CD4-positive, alpha-beta memory T cell (primary cell): ENCODE data around the gene AIM2. TPM values are rescaled to one million over a fixed set of nuclear protein-coding genes. Genes with fewer than 3 reads are reported as not detected.
"Not testable (repeated sequence)": the region's sequence is repeated elsewhere in the genome, so short reads cannot be mapped to it uniquely, and the experiment has no call there.

Source experiments
- CTCF ChIA-PET: fragments of 350-600 bp; sonication (Branson Sonifier 250); formaldehyde crosslinking; loops from one replicate; lab custom pipeline; 2021; ENCODE audit warnings: inconsistent platforms; ENCODE audit not compliant: partially characterized antibody; lab: Charles Lee
- POLR2A ChIA-PET: fragments of 350-600 bp; sonication (Branson Sonifier 250); formaldehyde crosslinking; loops from one replicate; lab custom pipeline; 2021; ENCODE audit not compliant: partially characterized antibody; lab: Charles Lee
- DNase-seq, 5 donors: peaks; one replicate each; pipeline versions ENCODE4 v3.0.0 to v3.0.0-alpha.2; 2020 to 2022; ENCODE audit warnings: mixed read lengths in 1 of 5
- H3K27ac ChIP-seq: one replicate; pipeline ENCODE4 v1.7.0; 2013; ENCODE audit warnings: low read depth, low read length
- H3K27me3 ChIP-seq: 2 replicates; pipeline ENCODE4 v1.7.0; 2013; ENCODE audit warnings: mild to moderate bottlenecking, low read length, moderate library complexity; ENCODE audit not compliant: insufficient read depth
- H3K36me3 ChIP-seq: 2 replicates; pipeline ENCODE4 v1.7.0; 2013; ENCODE audit warnings: mild to moderate bottlenecking, low read length, moderate library complexity; ENCODE audit not compliant: insufficient read depth
- H3K4me1 ChIP-seq: 2 replicates; pipeline ENCODE4 v1.7.0; 2013; ENCODE audit warnings: mild to moderate bottlenecking, low read length, moderate library complexity; ENCODE audit not compliant: insufficient read depth
- H3K4me3 ChIP-seq, 2 donors: one replicate each; pipeline ENCODE4 v1.7.0; 2013; ENCODE audit warnings: low read length in 2 of 2, mild to moderate bottlenecking in 1 of 2
- H3K9me3 ChIP-seq, 2 donors: one replicate each; pipeline ENCODE4 v1.7.0; 2013; ENCODE audit warnings: low read length in 2 of 2, control low read depth in 1 of 2; ENCODE audit not compliant: control insufficient read depth in 1 of 2
- H3K27ac Mint-ChIP-seq, 7 donors: one replicate each; pipeline ENCODE4 v1.8.0; 2020 to 2021; ENCODE audit warnings: mixed read lengths in 7 of 7, mild to moderate bottlenecking in 6 of 7, inconsistent platforms in 3 of 7, moderate library complexity in 3 of 7
- H3K27me3 Mint-ChIP-seq, 2 donors: one replicate each; pipeline ENCODE4 v1.8.0; 2020 to 2021; ENCODE audit warnings: mixed read lengths in 2 of 2
- H3K36me3 Mint-ChIP-seq, 2 donors: one replicate each; pipeline ENCODE4 v1.8.0; 2020 to 2021; ENCODE audit warnings: mixed read lengths in 2 of 2, inconsistent platforms in 1 of 2, mild to moderate bottlenecking in 1 of 2
- H3K4me1 Mint-ChIP-seq, 4 donors: one replicate each; pipeline ENCODE4 v1.8.0; 2020 to 2021; ENCODE audit warnings: mixed read lengths in 4 of 4, mild to moderate bottlenecking in 1 of 4
- H3K4me3 Mint-ChIP-seq, 8 donors: one replicate each; pipeline ENCODE4 v1.8.0; 2020 to 2021; ENCODE audit warnings: mixed read lengths in 8 of 8, mild to moderate bottlenecking in 7 of 8, moderate library complexity in 6 of 8, inconsistent platforms in 3 of 8
- H3K9me3 Mint-ChIP-seq, 8 donors: one replicate each; pipeline ENCODE4 v1.8.0; 2020 to 2021; ENCODE audit warnings: mixed read lengths in 8 of 8, mild to moderate bottlenecking in 5 of 8, inconsistent platforms in 3 of 8, moderate library complexity in 1 of 8
- intact Hi-C: fragments of 100-400 bp; cut with micrococcal nuclease; formaldehyde crosslinking; loops from one replicate; pipeline ENCODE4 v1.15.1; 2023
- polyA plus RNA-seq, 2 donors: library from polyadenylated mRNA; unstranded; fragments of 300-500 nt; fragmentation: Illumina TruSeq; gene quantifications; one replicate each; pipeline ENCODE4 v1.2.3, GENCODE V29; 2021
- total RNA-seq, 2 experiments: library from RNA; stranded (reverse); gene quantifications; one replicate each; pipeline ENCODE4 v1.2.3, GENCODE V29; 2021

Gene AIM2
- total and polyA plus RNA-seq, 4 experiments from 2014 or later: 2.9 to 8.1 (median 7.9) TPM

GRCh38 chr1:159030311-159030710, 46.3 kb downstream of the AIM2 start:
- POLR2A ChIA-PET: interaction anchor here (1.0 to 1.2 kb wide), 3 partner anchors 13 to 26 kb away, joined by 3 to 5 read pairs (median 3); no protein-coding TSS in a partner anchor
- H3K9me3 ChIP-seq: no peaks in the 10 kb centered on the region
- no peak overlapping the region for H3K27ac ChIP-seq
- Mint-ChIP-seq H3K27ac (peak overlapping the region in 6 of 7 donors; percentile 23 to 88 (median 66)), H3K4me1 (peaks cover 61 to 79% (median 70%) of the 10 kb centered on the region in 4 donors), H3K27me3 (no peaks in the 10 kb centered on the region), H3K4me3 (peak overlapping the region in 4 of 8 donors; percentile 12 to 71 (median 27)), H3K36me3 (peaks cover 87 to 89% of the 10 kb centered on the region in 2 donors), H3K9me3 (peaks cover 0 to 10% (median 0%) of the 10 kb centered on the region in 8 donors)
- DNase-seq: no peak
- intact Hi-C loops: no loop called here
- CTCF ChIA-PET: interaction anchor here (1.2 to 2.9 kb wide), 4 partner anchors 10 to 41 kb away, joined by 3 to 15 read pairs (median 6); no protein-coding TSS in a partner anchor
- peaks cover 61% of the 10 kb centered on the region for H3K36me3 ChIP-seq
- H3K4me3 ChIP-seq: no peak overlapping the region
- H3K27me3 ChIP-seq: no peaks in the 10 kb centered on the region
- H3K4me1 ChIP-seq: peaks cover 48% of the 10 kb centered on the region

- H3K9me3 Mint-ChIP-seq, H3K27me3 ChIP-seq, H3K4me3 ChIP-seq, H3K9me3 ChIP-seq, H3K27ac ChIP-seq, intact Hi-C loops, H3K27me3 Mint-ChIP-seq, CTCF ChIA-PET, DNase-seq: not testable (repeated sequence)
- H3K27ac Mint-ChIP-seq: peak overlapping the region in 6 of 7 donors; percentile 20 to 55 (median 50)
- H3K4me1 Mint-ChIP-seq: peaks cover 61 to 85% (median 74%) of the 10 kb centered on the region in 4 donors
- POLR2A ChIA-PET: interaction anchor here (1.1 to 1.6 kb wide), 3 partner anchors 11 to 41 kb away, joined by 3 to 4 read pairs (median 4); partner anchors contain the start of gene IFI16
- Histone ChIP-seq H3K36me3 (peaks cover 39% of the 10 kb centered on the region), H3K4me1 (peaks cover 77% of the 10 kb centered on the region)
- H3K36me3 Mint-ChIP-seq: peaks cover 85% of the 10 kb centered on the region in 2 donors
- peak overlapping the region; percentile 55 to 71 (median 66) for H3K4me3 Mint-ChIP-seq
These were observed 49.7 kb downstream of the AIM2 start for GRCh38 chr1:159026841-159027240.

GRCh38 chr1:159025043-159025442, 51.5 kb downstream of the AIM2 start:
- no peaks in the 10 kb centered on the region for H3K27me3 Mint-ChIP-seq
- H3K36me3 ChIP-seq: peaks cover 35% of the 10 kb centered on the region

GRCh38 chr1:159023723-159024122, 52.8 kb downstream of the AIM2 start:
- H3K27me3 ChIP-seq: no peaks in the 10 kb centered on the region
- peak overlapping the region in 1 of 8 donors; percentile 29 for H3K4me3 Mint-ChIP-seq
- no peak overlapping the region for H3K27ac ChIP-seq
- H3K36me3 Mint-ChIP-seq: peaks cover 78 to 85% of the 10 kb centered on the region in 2 donors
- peaks cover 90% of the 10 kb centered on the region for H3K4me1 ChIP-seq
- ChIA-PET POLR2A (interaction anchor here (1.1 kb wide), 1 partner anchor 14 kb away, joined by 3 read pairs; the partner anchor contains the start of gene IFI16), CTCF (no interaction called here)
- no peak for DNase-seq
- peaks cover 43% of the 10 kb centered on the region for H3K36me3 ChIP-seq
- peak overlapping the region in 2 of 7 donors; percentile 25 to 69 for H3K27ac Mint-ChIP-seq
- no peaks in the 10 kb centered on the region for H3K27me3 Mint-ChIP-seq
- intact Hi-C loops: no loop called here
- H3K9me3 Mint-ChIP-seq: no peaks in the 10 kb centered on the region
- no peaks in the 10 kb centered on the region for H3K9me3 ChIP-seq
- H3K4me3 ChIP-seq: no peak overlapping the region
- H3K4me1 Mint-ChIP-seq: peaks cover 64 to 86% (median 75%) of the 10 kb centered on the region in 4 donors

More at GRCh38 chr1:159025043-159025442, 51.5 kb downstream of the AIM2 start:
- no peak for DNase-seq
- Mint-ChIP-seq H3K4me3 (peak overlapping the region in 3 of 8 donors; percentile 26 to 61 (median 29)), H3K27ac (peak overlapping the region in 1 of 7 donors; percentile 48), H3K4me1 (peaks cover 66 to 84% (median 76%) of the 10 kb centered on the region in 4 donors), H3K9me3 (peaks cover 0 to 7% (median 0%) of the 10 kb centered on the region in 8 donors), H3K36me3 (peaks cover 84 to 86% of the 10 kb centered on the region in 2 donors)
- no peaks in the 10 kb centered on the region for H3K9me3 ChIP-seq
- intact Hi-C loops: no loop called here
- no peaks in the 10 kb centered on the region for H3K27me3 ChIP-seq
- no peak overlapping the region for H3K27ac ChIP-seq
- H3K4me1 ChIP-seq: peaks cover 86% of the 10 kb centered on the region
- CTCF ChIA-PET: no interaction called here
- H3K4me3 ChIP-seq: no peak overlapping the region
- POLR2A ChIA-PET: interaction anchor here (1.6 kb wide), 1 partner anchor 10 kb away, joined by 4 read pairs; no protein-coding TSS in a partner anchor

GRCh38 chr1:159015440-159015909, 61.1 kb downstream of the AIM2 start:
- Mint-ChIP-seq H3K9me3 (peaks cover 0 to 3% (median 0%) of the 10 kb centered on the region in 8 donors), H3K4me3 (peak overlapping the region; percentile 71 to 95 (median 84)), H3K36me3 (peaks cover 54 to 73% of the 10 kb centered on the region in 2 donors), H3K4me1 (peaks cover 55 to 79% (median 63%) of the 10 kb centered on the region in 4 donors), H3K27me3 (no peaks in the 10 kb centered on the region), H3K27ac (peak overlapping the region; percentile 83 to 94 (median 91))
- Histone ChIP-seq H3K36me3 (peaks cover 44% of the 10 kb centered on the region), H3K4me1 (peaks cover 67% of the 10 kb centered on the region), H3K27ac (peak overlapping the region; percentile 47), H3K4me3 (peak overlapping the region in 1 of 2 donors; percentile 26), H3K27me3 (no peaks in the 10 kb centered on the region), H3K9me3 (no peaks in the 10 kb centered on the region)
- intact Hi-C loops: loop anchor here (2.0 kb wide), 2 partner anchors 13 to 61 kb away; partner anchors contain the start of gene AIM2
- ChIA-PET CTCF (interaction anchor here (0.5 kb wide), 1 partner anchor 17 kb away, joined by 3 read pairs; no protein-coding TSS in a partner anchor), POLR2A (interaction anchor here (0.6 to 5.7 kb wide), 10 partner anchors 9 to 85 kb away, joined by 3 to 42 read pairs (median 4); partner anchors contain the start of gene AIM2)
- DNase-seq: peak; percentile 53 to 89 (median 63)

GRCh38 chr1:159014851-159015250, 61.7 kb downstream of the AIM2 start:
- ChIA-PET POLR2A (interaction anchor here (1.0 to 5.7 kb wide), 3 partner anchors 10 to 54 kb away, joined by 4 to 42 read pairs (median 5); no protein-coding TSS in a partner anchor), CTCF (no interaction called here)
- Histone ChIP-seq H3K4me1 (peaks cover 62% of the 10 kb centered on the region), H3K27me3 (no peaks in the 10 kb centered on the region), H3K4me3 (peak overlapping the region in 1 of 2 donors; percentile 66), H3K36me3 (peaks cover 38% of the 10 kb centered on the region), H3K9me3 (no peaks in the 10 kb centered on the region), H3K27ac (peak overlapping the region; percentile 59)
- Mint-ChIP-seq H3K27ac (peak overlapping the region; percentile 18 to 97 (median 90)), H3K4me3 (peak overlapping the region; percentile 88 to 98 (median 94)), H3K36me3 (peaks cover 53 to 73% of the 10 kb centered on the region in 2 donors), H3K27me3 (no peaks in the 10 kb centered on the region), H3K4me1 (peaks cover 50 to 80% (median 57%) of the 10 kb centered on the region in 4 donors), H3K9me3 (peaks cover 0 to 3% (median 0%) of the 10 kb centered on the region in 8 donors)
- DNase-seq: no peak
- intact Hi-C loops: loop anchor here (2.0 to 5.0 kb wide), 3 partner anchors 14 to 62 kb away; partner anchors contain the start of gene AIM2
